Adrenal gland (tissue), 12 donors: ENCODE results near the gene DCC. TPM values are rescaled to one million over a fixed set of nuclear protein-coding genes. Genes with fewer than 3 reads are reported as not detected.

ENCODE experiments used
- DNase-seq, 7 donors: peaks; one replicate each; pipeline ENCODE4 v3.0.0-alpha.2; 2019 to 2020
- H3K27ac ChIP-seq, 5 donors: fragments of 200-600 bp; sonication (generic) in 4 of 5; 1 replicate in 3 of 5; 2 replicates in 2 of 5; pipeline versions ENCODE4 v1.5.1 to v1.8.0; 2016 to 2020; ENCODE audit warnings: mild to moderate bottlenecking in 1 of 5
- H3K27me3 ChIP-seq: fragments of 200-600 bp; 2 replicates; pipeline ENCODE4 v1.8.0; 2021
- H3K36me3 ChIP-seq, 2 donors: fragments of 200-600 bp; replicated peaks in 1 of 2; 1 replicate in 1 of 2; 2 replicates in 1 of 2; pipeline versions ENCODE4 v1.5.1 to v1.8.0; 2018 to 2022
- H3K4me1 ChIP-seq, 2 donors: fragments of 200-600 bp; replicated peaks in 1 of 2; 1 replicate in 1 of 2; 2 replicates in 1 of 2; pipeline versions ENCODE4 v1.5.1 to v1.8.0; 2018 to 2021
- H3K4me3 ChIP-seq, 4 donors: fragments of 200-600 bp; sonication (generic) in 3 of 4; one replicate each; pipeline ENCODE4 v1.5.1; 2016 to 2018
- H3K9me3 ChIP-seq, 3 donors: fragments of 200-600 bp; sonication (generic) in 1 of 3; replicated peaks in 1 of 3; 1 replicate in 2 of 3; 2 replicates in 1 of 3; pipeline versions ENCODE4 v1.5.1 to v1.8.0; 2016 to 2021
- POLR2A ChIP-seq, 2 donors: fragments of 450-650 bp; IDR thresholded peaks; one replicate each; pipeline ENCODE4 v1.6.1; 2017; ENCODE audit warnings: antibody characterized with exemption in 2 of 2, mild to moderate bottlenecking in 2 of 2, moderate library complexity in 1 of 2
- WGBS, 4 donors: extraction: QIAGEN DNeasy Blood & Tissue Kit in 2 of 4; methylation state at CpG; one replicate each; pipeline versions ENCODE4 v1.1.5 to v1.1.7; 2013 to 2017; 5-methylcytosine and 5-hydroxymethylcytosine counted together
- intact Hi-C, 2 donors: fragments of 100-400 bp; cut with DNase I; formaldehyde crosslinking; loops; one replicate each; pipeline versions ENCODE4 v1.14.1 to v1.15.0; 2022 to 2023
- polyA plus RNA-seq, 3 donors: library from polyadenylated mRNA; stranded (reverse); fragments of 200-250 nt in 2 of 3; fragments of 350-450 nt in 1 of 3; fragmentation: Illumina TruSeq in 1 of 3; extraction: RNeasy Lipid Tissue Mini Kit (QIAGEN cat#74804) in 1 of 3; gene quantifications; one replicate each; pipeline ENCODE4 v1.2.3, GENCODE V29; 2013 to 2014
- total RNA-seq, 9 donors: library from RNA; depleted of rRNA in 4 of 9; stranded (reverse); fragments of >200 nt in 4 of 9; fragments of 120-200 nt in 1 of 9; fragmentation: NEBNext Ultra II Directional in 1 of 9; extraction: Animal tissue kit (Norgen Biotek cat#: 25700) in 1 of 9; gene quantifications; one replicate each; pipeline versions ENCODE4 v1.1.0 to v1.2.4, GENCODE V29; 2013 to 2023
- TF ChIP-seq, protein P1 (sequence below), 6 experiments: fragments of 450-650 bp in 4 of 6; fragments of 200-600 bp in 2 of 6; sonication (generic) in 1 of 6; IDR thresholded peaks; 1 replicate in 5 of 6; 2 replicates in 1 of 6; pipeline versions ENCODE4 v1.5.1 to v1.8.0; 2016 to 2021; ENCODE audit warnings: antibody characterized with exemption in 6 of 6, mild to moderate bottlenecking in 2 of 6, moderate library complexity in 1 of 6
- donor health status: healthy with polysubstance abuse.
- donor health status: Bipolar disorder and iron deficiency.
- donor health status: DM: yes; HTN: yes; CAD: no.
- donor health status: DM: no; HTN: no; CAD: no.
- donor health status: DM: no; HTN: no; CAD: no.
- donor health status: DM: yes; HTN: yes; CAD: no.

Gene DCC
- total and polyA plus RNA-seq, 12 donors: 0.33 to 3.5 (median 1.1) TPM; not detected in 1

DNA sequence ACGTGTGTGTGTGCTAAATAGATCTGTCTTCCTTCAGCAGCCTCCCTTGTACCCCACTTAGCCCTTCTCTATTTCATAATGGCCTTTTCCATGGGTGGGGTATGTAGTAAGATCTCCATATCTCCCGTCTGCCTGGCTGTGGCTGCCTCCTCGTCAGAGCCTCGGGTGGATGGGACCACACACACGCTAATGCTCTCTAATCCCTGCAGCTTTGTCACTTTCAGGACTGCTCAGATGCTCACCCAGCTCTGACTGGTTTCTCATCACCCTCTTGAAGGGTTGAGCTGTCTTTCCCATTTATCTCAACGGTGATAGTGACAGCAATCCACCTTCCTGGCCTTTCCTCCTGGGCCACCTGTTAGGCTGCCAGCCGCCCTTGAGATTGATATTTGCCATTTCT, 95.3 kb downstream of the DCC start:
- H3K36me3 ChIP-seq: no peaks in the 10 kb centered on the region
- intact Hi-C loops: no loop called here

DNA sequence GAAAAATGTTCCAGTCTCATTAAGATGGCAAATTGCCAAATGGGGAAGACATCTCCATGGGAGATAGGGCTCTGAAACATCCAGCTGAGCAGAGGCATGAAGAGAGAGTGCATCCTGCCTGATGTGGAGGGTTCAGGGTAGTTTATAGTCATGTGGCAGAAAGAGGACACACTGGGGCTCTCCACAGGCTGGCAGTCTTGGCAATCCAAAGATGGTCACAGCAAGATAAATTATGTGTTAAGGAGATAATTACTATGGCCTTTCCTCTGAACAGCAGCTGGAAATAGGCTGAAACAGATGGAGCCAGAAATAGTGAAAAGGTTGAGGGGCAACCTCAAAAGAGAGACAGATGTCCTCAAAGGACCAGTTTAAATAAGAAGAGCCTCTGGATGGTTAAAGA, 97.2 kb downstream of the DCC start:
- intact Hi-C loops: no loop called here
- Histone ChIP-seq H3K9me3 (no peaks in the 10 kb centered on the region), H3K27ac (no peak overlapping the region), H3K27me3 (no peaks in the 10 kb centered on the region), H3K36me3 (no peaks in the 10 kb centered on the region), H3K4me3 (no peak overlapping the region), H3K4me1 (no peaks in the 10 kb centered on the region)
- no peak for DNase-seq
- TF ChIP-seq, protein P1, sequence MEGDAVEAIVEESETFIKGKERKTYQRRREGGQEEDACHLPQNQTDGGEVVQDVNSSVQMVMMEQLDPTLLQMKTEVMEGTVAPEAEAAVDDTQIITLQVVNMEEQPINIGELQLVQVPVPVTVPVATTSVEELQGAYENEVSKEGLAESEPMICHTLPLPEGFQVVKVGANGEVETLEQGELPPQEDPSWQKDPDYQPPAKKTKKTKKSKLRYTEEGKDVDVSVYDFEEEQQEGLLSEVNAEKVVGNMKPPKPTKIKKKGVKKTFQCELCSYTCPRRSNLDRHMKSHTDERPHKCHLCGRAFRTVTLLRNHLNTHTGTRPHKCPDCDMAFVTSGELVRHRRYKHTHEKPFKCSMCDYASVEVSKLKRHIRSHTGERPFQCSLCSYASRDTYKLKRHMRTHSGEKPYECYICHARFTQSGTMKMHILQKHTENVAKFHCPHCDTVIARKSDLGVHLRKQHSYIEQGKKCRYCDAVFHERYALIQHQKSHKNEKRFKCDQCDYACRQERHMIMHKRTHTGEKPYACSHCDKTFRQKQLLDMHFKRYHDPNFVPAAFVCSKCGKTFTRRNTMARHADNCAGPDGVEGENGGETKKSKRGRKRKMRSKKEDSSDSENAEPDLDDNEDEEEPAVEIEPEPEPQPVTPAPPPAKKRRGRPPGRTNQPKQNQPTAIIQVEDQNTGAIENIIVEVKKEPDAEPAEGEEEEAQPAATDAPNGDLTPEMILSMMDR (IDR thresholded peaks at IDR 0.05): no peak
- no peak for TF ChIP-seq POLR2A (IDR thresholded peaks at IDR 0.05)

More for the DNA sequence above, 95.3 kb downstream of the DCC start:
- DNase-seq: no peak
- no peaks in the 10 kb centered on the region for H3K27me3 ChIP-seq
- no peaks in the 10 kb centered on the region for H3K4me1 ChIP-seq
- no peak overlapping the region for H3K27ac ChIP-seq
- H3K9me3 ChIP-seq: no peaks in the 10 kb centered on the region
- H3K4me3 ChIP-seq: no peak overlapping the region
- WGBS, 4 donors: 41 to 61% (median 52%) methylated on average over 7 of the region's 7 CpGs
- no peak for TF ChIP-seq POLR2A (IDR thresholded peaks at IDR 0.05)
- TF ChIP-seq, protein P1 (IDR thresholded peaks at IDR 0.05): no peak

DNA sequence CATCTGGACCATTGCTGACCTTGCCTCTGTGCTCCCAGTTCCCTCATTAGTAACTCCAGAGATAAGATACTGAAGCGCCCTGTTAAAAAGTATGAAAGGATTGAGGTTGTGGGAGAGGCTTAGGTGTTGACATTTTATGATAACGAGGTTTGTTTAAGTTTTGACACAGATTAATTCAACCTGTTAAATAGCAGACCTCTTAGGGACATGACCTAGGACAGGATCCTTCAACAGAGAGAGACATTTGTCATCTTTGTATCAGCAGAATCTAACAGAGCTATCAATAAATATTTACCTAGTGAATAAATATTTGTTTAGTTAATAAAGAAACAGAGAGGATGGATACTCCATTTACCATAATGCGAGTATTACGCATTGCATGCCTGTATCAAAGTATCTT, 99.5 kb downstream of the DCC start:
- Histone ChIP-seq H3K27ac (no peak overlapping the region), H3K36me3 (no peaks in the 10 kb centered on the region), H3K9me3 (no peaks in the 10 kb centered on the region), H3K4me1 (no peaks in the 10 kb centered on the region), H3K27me3 (no peaks in the 10 kb centered on the region), H3K4me3 (no peak overlapping the region)
- WGBS, 4 donors: 44 to 56% (median 52%) methylated on average over 4 of the region's 4 CpGs
- TF ChIP-seq, protein P1 (IDR thresholded peaks at IDR 0.05): no peak
- TF ChIP-seq POLR2A (IDR thresholded peaks at IDR 0.05): no peak
- no peak for DNase-seq
- intact Hi-C loops: no loop called here

DNA sequence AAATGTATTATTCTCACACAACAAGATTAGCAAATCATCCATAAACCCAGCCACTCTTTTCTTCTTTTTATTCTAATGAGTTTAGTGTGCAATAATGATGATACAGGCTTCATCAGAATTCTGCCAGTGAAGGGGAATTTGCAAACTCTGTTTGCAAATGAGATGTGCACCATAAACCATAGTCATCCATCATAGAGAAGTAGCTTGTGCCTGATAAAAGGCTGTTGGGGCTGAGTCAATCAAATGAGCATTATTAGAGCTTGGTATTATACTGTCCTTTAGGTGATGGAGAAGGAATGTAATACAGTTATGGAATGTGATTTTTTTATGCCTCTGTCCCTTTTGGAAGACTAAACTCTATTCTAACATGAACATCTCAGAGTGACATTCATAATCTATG, 101.8 kb downstream of the DCC start:
- intact Hi-C loops: no loop called here
- no peak for TF ChIP-seq POLR2A (IDR thresholded peaks at IDR 0.05)
- TF ChIP-seq, protein P1 (IDR thresholded peaks at IDR 0.05): no peak
- H3K27me3 ChIP-seq: no peaks in the 10 kb centered on the region
- H3K36me3 ChIP-seq: no peaks in the 10 kb centered on the region
- H3K4me3 ChIP-seq: no peak overlapping the region
- no peaks in the 10 kb centered on the region for H3K9me3 ChIP-seq
- H3K27ac ChIP-seq: no peak overlapping the region
- no peak for DNase-seq
- H3K4me1 ChIP-seq: no peaks in the 10 kb centered on the region
